MM.1S (cell line): ENCODE measurements around the gene FADD.

Source experiments
- DNase-seq: peaks from one replicate; pipeline ENCODE4 v3.0.0-alpha.2; 2015
- H2AFZ ChIP-seq: fragments of 300-600 bp; sonication (generic); 2 replicates; pipeline ENCODE4 v1.6.0; 2016; ENCODE audit warnings: antibody characterized with exemption, low read length
- H3F3A ChIP-seq: fragments of 300-600 bp; sonication (generic); 2 replicates; pipeline ENCODE4 v1.6.1; 2016; ENCODE audit warnings: mild to moderate bottlenecking, antibody characterized with exemption, low read length, moderate library complexity, mixed read lengths; ENCODE audit not compliant: insufficient read depth
- H3K27ac ChIP-seq: fragments of 300-600 bp; sonication (generic); 2 replicates; pipeline ENCODE4 v1.5.1; 2016; ENCODE audit warnings: mild to moderate bottlenecking, low read length
- H3K27me3 ChIP-seq: fragments of 300-600 bp; sonication (generic); replicated peaks from 2 replicates; pipeline ENCODE4 v1.6.0; 2016; ENCODE audit warnings: low read length; ENCODE audit not compliant: insufficient read depth
- H3K36me3 ChIP-seq: fragments of 300-600 bp; sonication (generic); replicated peaks from 2 replicates; pipeline ENCODE4 v1.6.1; 2016; ENCODE audit warnings: mild to moderate bottlenecking, low read length, mixed read lengths; ENCODE audit not compliant: insufficient read depth
- H3K4me1 ChIP-seq: fragments of 300-600 bp; sonication (generic); 2 replicates; pipeline ENCODE4 v1.6.1; 2016; ENCODE audit warnings: low read length, mixed read lengths
- H3K4me2 ChIP-seq: fragments of 300-600 bp; sonication (generic); 2 replicates; pipeline ENCODE4 v1.6.0; 2016; ENCODE audit warnings: low read depth, low read length
- H3K4me3 ChIP-seq: fragments of 300-600 bp; sonication (generic); 2 replicates; pipeline ENCODE4 v1.5.1; 2016; ENCODE audit warnings: low read length, mixed read lengths
- H3K79me2 ChIP-seq: fragments of 300-600 bp; sonication (generic); 2 replicates; pipeline ENCODE4 v1.6.1; 2016; ENCODE audit warnings: mixed run types, low read length, mixed read lengths
- H3K9ac ChIP-seq: fragments of 300-600 bp; sonication (generic); 2 replicates; pipeline ENCODE4 v1.6.1; 2016; ENCODE audit warnings: low read length, mixed read lengths
- H3K9me2 ChIP-seq: fragments of 300-600 bp; sonication (generic); replicated peaks from 2 replicates; pipeline ENCODE4 v1.6.1; 2016; ENCODE audit warnings: mild to moderate bottlenecking, low read length, mixed read lengths; ENCODE audit not compliant: insufficient read depth
- H3K9me3 ChIP-seq: fragments of 300-600 bp; sonication (generic); replicated peaks from 2 replicates; pipeline ENCODE4 v1.6.1; 2016; ENCODE audit warnings: mild to moderate bottlenecking, low read length, mixed read lengths; ENCODE audit not compliant: insufficient read depth
- H4K20me1 ChIP-seq: fragments of 300-600 bp; sonication (generic); 2 replicates; pipeline ENCODE4 v1.6.1; 2016; ENCODE audit warnings: mild to moderate bottlenecking, low read length, moderate library complexity, mixed read lengths; ENCODE audit not compliant: insufficient read depth
- EZH2 ChIP-seq: fragments of 300-600 bp; sonication (generic); optimal IDR thresholded peaks from 2 replicates; pipeline ENCODE3; 2017; ENCODE audit warnings: low read depth, mild to moderate bottlenecking, antibody characterized with exemption, low read length, mixed read lengths
- EZH2phosphoT487 ChIP-seq: fragments of 300-600 bp; sonication (generic); IDR thresholded peaks from 2 replicates; pipeline ENCODE4 v1.6.1; 2018; ENCODE audit warnings: antibody characterized with exemption, low read length
- TF ChIP-seq, protein P1 (sequence below): fragments of 300-600 bp; sonication (generic); IDR thresholded peaks from 2 replicates; pipeline ENCODE4 v1.5.1; 2016; ENCODE audit warnings: antibody characterized with exemption, low read length, mixed read lengths

Gene FADD

DNA sequence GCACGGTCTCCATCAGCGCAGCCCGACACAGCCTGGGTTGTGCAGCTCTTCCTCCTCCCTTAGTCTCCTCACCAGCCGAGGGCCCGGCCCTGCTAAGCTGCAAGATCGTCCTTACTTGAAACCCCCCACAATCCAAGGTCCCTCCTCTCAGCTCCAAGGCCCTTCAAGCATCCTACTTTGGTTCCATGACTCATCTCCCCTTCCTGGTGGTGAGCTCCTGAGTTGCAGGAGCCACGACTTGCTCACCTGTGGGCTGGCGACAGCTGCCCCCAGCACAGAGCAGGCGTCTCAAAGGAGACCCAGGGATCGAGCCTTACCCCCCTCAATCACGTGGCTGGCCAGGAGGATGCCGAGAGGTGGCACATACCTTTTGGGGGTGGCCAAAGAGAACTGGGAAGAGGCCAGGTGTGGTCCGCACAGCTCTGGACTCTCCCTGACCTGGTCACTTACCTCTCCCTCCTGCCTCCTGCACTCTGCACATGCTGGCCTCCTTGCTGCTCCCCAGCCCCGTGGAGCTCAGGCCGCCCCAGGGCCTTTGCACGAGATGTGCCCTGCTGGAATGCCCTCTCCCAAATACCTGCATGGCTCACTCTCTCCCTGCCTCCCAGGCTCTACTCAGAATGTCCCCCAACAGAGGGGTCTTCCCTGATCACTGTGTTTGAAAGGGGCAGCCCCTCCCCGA, 35.2 kb upstream of the FADD start:
- no peaks in the 10 kb centered on the region for H3K9me2 ChIP-seq
- H3K9me3 ChIP-seq, result no peaks in the 10 kb centered on the region
- H3K79me2 ChIP-seq, result no peaks in the 10 kb centered on the region
- no peak overlapping the region for H2AFZ ChIP-seq
- H3K4me1 ChIP-seq, result no peaks in the 10 kb centered on the region
- H3K9ac ChIP-seq, result no peak overlapping the region
- no peak for DNase-seq
- no peak overlapping the region for H3K4me2 ChIP-seq
- TF ChIP-seq EZH2phosphoT487 (no peak), EZH2 (no peak)
- TF ChIP-seq, protein P1, sequence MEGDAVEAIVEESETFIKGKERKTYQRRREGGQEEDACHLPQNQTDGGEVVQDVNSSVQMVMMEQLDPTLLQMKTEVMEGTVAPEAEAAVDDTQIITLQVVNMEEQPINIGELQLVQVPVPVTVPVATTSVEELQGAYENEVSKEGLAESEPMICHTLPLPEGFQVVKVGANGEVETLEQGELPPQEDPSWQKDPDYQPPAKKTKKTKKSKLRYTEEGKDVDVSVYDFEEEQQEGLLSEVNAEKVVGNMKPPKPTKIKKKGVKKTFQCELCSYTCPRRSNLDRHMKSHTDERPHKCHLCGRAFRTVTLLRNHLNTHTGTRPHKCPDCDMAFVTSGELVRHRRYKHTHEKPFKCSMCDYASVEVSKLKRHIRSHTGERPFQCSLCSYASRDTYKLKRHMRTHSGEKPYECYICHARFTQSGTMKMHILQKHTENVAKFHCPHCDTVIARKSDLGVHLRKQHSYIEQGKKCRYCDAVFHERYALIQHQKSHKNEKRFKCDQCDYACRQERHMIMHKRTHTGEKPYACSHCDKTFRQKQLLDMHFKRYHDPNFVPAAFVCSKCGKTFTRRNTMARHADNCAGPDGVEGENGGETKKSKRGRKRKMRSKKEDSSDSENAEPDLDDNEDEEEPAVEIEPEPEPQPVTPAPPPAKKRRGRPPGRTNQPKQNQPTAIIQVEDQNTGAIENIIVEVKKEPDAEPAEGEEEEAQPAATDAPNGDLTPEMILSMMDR, result no peak
- no peak overlapping the region for H3K27ac ChIP-seq
- no peaks in the 10 kb centered on the region for H4K20me1 ChIP-seq
- H3F3A ChIP-seq, result no peaks in the 10 kb centered on the region
- peaks cover 92% of the 10 kb centered on the region for H3K27me3 ChIP-seq
- no peaks in the 10 kb centered on the region for H3K36me3 ChIP-seq
- no peak overlapping the region for H3K4me3 ChIP-seq

DNA sequence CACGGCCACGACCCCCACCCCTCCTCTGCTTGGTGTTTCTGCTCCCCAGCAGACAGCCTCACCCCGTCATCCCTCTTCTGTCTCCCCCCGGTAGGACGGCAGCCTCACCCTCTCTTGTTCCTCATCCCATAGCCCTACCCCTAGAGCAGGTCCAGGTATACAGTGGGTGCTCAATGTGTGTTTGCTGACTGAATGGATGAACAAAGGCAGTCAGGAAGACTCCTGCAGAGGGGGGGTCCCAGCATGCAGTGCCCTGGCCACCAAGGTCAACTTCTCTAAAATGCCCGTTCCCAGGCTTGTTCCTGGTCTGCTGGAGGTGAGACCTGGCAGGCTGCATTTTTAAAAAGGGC, 34.7 kb upstream of the FADD start:
- Histone ChIP-seq H2AFZ (no peak overlapping the region), H3K9ac (no peak overlapping the region), H3K4me2 (no peak overlapping the region), H3K9me2 (no peaks in the 10 kb centered on the region), H3K79me2 (no peaks in the 10 kb centered on the region), H4K20me1 (no peaks in the 10 kb centered on the region), H3K36me3 (no peaks in the 10 kb centered on the region), H3K4me3 (no peak overlapping the region), H3K4me1 (no peaks in the 10 kb centered on the region), H3K27ac (no peak overlapping the region), H3K27me3 (peaks cover 92% of the 10 kb centered on the region), H3F3A (no peaks in the 10 kb centered on the region), H3K9me3 (no peaks in the 10 kb centered on the region)
- no peak for DNase-seq
- no peak for TF ChIP-seq EZH2
- TF ChIP-seq EZH2phosphoT487, result no peak
- TF ChIP-seq, protein P1, result no peak

DNA sequence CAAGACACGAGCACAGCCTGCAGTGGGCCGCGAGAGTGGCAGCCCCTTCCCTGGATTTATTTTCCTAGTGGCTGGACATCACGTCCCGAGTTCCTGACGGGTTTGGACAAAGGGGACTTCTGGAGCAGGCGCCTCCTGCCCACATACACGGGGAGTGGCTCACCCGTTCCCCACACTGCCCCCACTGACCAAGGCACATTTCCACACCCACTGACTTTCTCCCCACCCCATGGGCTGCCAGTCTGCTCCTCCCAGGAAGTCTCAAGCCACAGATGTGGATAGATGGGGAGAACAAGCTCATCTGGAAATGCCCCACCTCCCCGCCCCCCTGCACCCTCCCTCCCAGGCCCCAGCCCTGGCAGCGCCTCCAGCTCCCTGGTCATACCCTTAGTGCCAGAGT, 34.0 kb upstream of the FADD start:
- Histone ChIP-seq H4K20me1 (no peaks in the 10 kb centered on the region), H3K36me3 (no peaks in the 10 kb centered on the region), H3K27ac (no peak overlapping the region), H3K4me1 (no peaks in the 10 kb centered on the region), H3K4me2 (no peak overlapping the region), H3K4me3 (no peak overlapping the region), H3K9ac (no peak overlapping the region), H3K9me3 (no peaks in the 10 kb centered on the region), H3F3A (no peaks in the 10 kb centered on the region), H3K27me3 (peaks cover 89% of the 10 kb centered on the region), H3K9me2 (no peaks in the 10 kb centered on the region), H3K79me2 (no peaks in the 10 kb centered on the region), H2AFZ (no peak overlapping the region)
- DNase-seq, result no peak
- TF ChIP-seq EZH2phosphoT487 (no peak), EZH2 (no peak)
- TF ChIP-seq, protein P1, result no peak
